Stimulated activated naive CD4-positive, alpha-beta T cell (primary cell): ENCODE results near the gene KLKB1.

Experiments used
- DNase-seq, 6 experiments: peaks; one replicate each; lab custom pipeline; 2025; lab: John Stamatoyannopoulos, UW

The KLKB1 gene

DNA sequence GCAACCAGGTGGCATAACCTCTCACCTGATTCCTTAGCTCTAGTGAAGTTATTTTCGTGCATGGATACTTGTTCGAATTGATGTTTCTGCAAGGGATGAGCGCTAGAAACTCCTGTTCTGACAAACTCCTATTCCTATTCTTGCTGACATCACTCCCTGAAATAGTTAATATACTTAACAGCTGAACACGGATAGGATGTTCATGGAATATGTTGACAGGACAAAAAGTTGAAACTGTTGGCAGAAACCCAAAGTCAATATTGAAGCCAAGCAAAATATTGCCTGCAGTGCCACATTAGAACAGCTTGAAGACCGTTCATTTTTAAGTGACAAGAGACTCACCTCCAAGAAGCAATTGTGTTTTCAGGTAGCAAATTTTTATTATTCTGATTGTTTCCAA lies at the start of gene KLKB1:
Gene KLKB1 (plus strand): TSS at position 287 of the 400 bp plus-strand sequence. CDS start 689 bp downstream, outside the sequence.
- DNase-seq = no peak

DNA sequence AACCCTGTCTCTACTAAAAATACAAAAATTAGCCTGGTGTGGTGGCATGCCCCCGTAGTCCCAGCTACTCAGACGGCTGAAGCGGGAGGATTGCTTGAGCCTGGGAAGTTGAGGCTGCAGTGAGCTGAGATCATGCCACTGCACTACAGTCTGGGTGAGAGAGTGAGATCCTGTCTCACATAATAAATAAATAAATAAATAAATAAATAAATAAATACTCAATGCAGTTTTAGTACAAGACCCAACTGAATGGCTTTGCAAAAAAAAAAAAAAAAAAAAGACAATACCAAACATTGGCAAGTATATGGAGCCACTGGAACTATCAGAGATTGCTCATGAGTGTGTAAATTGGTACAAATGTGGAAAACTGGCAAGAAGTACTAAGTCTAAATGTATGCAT lies 39.2 kb upstream of the KLKB1 start:
- DNase-seq = no peak

DNA sequence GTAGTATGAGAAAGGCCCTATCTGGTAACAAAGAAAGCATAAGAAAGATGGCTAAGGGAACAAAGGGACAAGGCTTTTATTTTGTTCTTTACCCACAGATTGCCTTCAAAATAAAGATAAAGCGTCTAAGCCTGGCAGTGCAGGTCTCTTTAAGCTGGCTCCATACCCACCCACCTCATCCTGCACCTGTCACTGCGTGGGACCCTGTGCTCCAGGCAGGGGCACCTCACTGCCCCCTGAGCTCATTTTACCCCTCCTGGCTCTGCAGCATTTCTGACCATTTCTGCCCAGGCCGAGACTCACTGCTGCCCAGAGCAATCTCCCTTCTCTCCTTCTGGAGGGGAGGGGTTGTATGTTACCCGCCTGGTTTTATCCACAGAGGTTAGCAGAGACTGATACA lies 37.7 kb upstream of the KLKB1 start:
- no peak for DNase-seq

DNA sequence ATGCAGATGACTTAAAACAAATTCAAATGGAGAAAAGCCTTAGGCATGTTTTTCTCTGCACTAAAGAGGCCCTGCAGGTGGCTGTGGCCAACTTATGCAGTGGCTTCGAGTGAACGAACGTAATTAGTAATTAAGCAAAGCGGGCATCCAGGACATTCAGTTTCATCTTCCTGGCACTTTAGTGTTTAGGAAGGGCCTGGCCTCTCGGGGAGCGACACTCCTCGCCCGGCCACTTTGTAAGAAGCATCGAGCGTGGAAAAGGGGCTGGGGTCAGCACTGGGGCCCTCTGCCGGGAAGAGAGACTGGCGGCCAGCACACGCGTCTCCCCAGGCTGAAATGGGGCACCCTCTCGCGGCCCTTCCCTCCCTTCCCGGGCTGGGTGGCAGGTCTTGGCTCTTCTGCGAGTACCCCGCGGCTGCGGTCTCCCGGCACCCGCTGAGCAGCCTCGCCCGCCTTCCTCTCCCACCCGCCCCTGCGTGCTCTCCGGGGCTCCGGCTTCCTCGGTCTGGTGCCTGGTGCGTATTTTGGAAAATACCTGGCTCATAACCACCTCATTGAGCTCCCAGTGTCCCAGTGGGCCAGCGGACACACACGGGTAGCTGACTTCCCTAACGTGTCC lies 36.6 kb upstream of the KLKB1 start:
- DNase-seq = peak; percentile 32 to 77 (median 58)

DNA sequence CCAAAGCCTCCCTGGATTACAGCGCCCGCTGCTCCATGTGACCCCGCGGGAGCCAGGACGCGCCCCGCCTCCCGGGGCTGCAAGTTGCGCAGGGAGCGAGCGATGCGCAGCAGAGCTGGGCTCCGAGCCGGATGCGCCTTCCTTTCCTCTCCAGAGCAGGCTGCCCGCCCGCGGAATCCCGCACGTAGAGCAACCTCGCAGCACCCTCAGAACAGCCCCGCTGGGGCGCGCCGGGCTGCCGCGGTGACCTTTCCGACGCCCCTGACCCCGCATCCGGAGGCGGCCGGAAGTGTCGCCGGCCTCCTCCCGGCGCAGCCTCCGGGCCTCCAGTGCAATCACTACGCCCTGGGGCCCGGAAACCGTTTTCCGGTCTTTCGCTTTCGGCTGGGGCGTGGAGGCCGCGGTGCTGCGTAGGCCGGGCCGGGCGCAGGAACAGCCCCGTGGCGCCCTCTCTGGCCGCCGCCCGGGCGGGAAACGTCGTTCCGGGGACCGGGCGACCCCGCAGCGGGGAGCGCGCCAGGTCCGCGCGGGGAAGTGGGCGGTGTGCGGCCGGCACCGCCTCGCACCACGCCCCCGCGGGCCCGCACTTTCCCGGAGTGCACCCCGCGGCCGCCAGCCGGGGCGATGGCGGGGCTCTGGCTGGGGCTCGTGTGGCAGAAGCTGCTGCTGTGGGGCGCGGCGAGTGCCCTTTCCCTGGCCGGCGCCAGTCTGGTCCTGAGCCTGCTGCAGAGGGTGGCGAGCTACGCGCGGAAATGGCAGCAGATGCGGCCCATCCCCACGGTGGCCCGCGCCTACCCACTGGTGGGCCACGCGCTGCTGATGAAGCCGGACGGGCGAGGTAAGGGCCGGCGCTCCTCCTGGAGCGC lies 35.9 kb upstream of the KLKB1 start, which contains the start of gene CYP4V2:
Gene CYP4V2 (plus strand): TSS at position 368 of the 866 bp plus-strand sequence. CDS start 257 bp downstream, at position 625.
- peak; percentile 73 to 93 (median 81) for DNase-seq

DNA sequence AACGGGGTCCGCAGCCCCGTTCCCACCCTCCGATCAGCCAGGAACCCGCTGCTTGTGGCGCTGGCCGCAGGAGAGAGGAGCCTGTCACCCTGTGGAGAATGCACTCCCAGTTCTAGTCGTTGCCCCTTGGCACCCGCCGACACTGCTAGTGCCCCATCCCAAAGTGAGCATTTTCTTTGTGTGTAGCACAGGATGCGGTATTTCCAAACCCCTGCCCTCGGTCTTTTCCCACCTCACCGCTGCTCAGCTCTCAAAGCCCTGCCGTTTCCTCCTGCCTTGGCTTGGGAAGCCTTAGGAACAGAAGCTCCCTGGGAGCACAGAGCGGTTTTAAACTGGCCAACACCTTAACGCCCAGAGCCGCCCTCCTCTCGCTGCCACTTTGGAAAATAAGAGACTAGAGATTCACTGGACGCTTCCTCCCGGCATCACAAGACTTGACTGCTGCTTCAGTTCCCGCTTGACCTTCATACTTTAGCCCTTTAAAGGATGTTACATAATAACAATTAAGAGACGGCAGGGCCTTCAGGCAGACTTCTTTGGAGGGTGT lies 35.2 kb upstream of the KLKB1 start:
- peak in 3 of 6 experiments; percentile 20 to 79 (median 37) for DNase-seq

DNA sequence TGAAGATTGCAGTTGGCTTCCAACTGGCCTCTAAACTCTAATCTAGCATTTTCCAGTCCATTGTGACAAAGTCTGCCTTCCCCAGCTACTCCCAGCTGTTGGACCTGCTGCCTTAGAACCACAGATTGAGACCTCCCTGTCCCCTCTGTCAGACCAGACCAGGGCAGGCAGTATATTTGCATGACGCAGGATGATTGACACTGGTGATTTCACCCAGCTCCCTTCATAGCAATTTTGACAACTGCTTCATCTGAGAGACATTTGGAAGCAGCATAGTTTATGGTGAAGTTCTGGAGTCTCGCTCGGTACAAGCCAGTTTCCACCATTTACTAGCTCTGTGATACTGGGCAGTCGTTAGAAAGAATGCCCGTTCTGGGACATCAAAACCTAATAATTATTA lies 33.5 kb upstream of the KLKB1 start:
- DNase-seq = no peak

DNA sequence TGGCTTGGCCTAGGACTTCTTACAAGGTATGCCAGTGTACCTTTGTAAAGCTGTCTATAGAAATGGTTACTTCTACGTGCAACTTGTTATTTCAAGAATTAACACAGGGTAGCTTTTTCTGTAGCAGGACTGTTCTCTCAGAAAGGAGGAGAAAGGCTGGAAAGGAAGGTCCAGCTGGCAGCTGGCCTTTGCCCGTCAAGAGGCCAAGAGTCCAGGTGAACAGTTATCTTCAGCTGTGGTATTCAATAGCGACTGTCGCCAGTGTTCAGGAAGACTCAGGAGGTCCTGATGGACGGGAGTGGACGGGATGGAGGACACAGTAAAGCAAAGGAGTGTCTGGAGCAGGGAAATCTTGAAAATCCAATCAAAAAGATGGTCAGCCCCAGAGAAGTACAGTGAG lies 31.2 kb upstream of the KLKB1 start:
- no peak for DNase-seq

DNA sequence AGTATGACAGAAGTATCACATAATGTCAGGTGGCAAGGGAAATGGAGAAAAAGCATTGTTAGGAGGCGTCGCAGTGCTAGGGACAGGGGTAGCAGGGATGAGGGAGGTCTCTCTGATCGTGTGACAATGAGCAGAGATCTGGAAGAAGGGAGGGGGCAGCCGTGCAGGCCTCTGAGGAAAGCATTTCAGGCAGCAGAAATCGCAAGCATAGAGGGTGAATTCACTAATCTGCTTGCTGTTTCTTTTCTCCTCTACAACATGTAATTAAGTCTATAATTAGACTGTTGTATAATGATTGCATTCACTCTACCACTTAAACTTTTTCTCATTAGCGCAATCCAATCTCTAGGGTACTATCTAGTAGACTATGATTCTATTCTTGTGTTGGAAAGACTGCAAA lies 26.8 kb upstream of the KLKB1 start:
- no peak for DNase-seq

DNA sequence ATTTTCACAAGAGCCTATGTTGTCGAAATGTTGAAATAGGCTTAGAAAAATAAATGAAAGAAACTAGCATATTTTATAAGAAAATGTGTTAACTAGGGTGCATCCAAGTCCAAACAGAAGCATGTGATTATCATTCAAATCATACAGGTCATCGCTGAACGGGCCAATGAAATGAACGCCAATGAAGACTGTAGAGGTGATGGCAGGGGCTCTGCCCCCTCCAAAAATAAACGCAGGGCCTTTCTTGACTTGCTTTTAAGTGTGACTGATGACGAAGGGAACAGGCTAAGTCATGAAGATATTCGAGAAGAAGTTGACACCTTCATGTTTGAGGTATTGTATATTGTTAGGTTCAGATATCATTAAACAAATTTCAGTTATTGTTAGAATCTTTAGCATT lies 26.3 kb upstream of the KLKB1 start:
- no peak for DNase-seq

DNA sequence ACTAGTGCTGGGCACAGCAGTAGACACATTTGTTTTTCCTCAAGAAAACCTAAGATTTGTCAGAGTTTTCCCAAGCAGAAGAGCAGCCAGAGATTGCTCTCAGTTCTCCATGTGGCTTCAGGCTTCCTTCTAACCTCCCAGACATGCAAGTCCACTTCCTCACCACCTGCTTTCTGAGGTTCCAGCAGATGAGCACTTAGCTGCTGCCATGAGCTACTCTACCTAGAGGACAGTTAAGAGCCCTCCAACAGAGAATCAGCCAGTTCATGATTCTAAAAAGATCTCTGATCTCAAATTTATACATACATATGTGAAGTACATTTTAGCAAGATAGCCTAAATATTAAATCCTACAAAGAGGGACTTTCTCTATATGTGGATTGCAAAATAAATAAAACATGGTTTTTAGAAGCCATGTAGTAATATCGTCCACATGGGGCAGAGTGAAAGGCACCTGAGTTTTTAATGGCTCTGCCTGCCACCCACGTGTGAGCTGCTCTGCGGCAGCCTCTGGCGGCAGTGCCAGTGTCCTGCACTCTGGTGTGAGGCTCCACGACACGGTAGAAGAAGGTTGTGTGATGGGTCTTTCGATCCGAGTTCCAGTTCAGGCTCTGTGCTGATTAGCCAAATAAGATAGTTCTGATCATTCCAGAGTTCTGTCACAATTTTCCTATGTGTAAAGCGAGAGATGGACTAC lies 25.6 kb upstream of the KLKB1 start:
- peak; percentile 17 to 56 (median 38) for DNase-seq

DNA sequence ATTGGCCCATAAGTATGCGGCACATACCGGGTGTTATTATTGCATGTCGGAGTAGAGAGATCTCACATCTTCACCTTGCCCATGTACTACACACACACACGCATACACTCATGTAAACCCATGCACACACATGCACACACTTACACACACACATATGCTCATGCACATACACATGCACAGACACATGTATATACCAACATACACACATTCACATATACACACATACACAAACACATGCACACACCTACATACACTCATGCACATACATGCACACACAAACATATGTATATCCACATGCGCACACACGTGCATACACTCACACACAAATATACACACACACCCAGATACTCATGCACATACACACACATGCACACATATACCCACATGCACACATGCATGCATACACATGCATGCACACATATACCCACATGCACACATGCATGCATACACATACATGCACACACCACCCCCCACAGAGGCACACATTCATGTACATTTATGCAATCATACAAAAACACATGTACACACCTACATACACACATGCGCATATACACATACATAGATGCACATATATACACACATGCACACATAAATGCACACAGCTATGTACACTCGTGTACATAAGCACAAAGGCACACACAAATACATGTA lies 24.7 kb upstream of the KLKB1 start:
- DNase-seq = no peak

DNA sequence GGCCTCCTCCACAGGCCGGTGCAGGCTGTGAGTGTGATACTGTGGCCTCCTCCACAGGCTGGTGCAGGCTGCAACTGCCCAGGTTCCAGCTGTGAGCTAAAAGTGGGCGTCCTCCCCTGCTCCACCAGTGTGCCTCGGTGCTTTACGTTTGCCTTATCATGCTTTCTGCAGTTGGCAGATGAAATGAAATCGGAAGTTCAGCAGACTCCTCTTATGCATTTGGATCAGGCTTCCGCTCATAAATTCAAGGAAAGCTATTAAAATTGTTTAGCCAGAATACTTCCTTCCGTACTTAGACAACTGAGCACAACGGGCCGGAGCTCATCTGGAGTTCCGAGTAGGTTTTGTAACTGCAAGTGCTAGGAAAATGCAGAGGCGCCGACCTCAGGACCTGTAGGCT lies 23.9 kb upstream of the KLKB1 start:
- peak in 2 of 6 experiments; percentile 20 to 31 for DNase-seq

DNA sequence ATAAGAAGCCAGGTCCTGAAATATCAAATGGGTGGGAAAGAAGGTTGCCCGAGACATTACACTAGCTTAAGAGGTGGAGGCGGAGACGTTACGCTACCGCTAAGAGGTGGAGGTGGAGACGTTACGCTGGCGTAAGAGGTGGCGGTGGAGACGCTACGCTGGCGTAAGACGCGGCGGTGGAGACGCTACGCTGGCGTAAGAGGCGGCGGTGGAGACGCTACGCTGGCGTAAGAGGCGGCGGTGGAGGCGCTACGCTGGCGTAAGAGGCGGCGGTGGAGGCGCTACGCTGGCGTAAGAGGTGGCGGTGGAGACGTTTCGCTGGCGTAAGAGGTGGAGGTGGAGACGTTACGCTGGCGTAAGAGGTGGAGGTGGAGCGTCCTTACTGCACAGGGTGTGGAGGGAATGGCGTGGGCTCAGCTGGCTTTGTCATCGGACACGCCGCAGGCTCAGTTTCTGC lies 23.2 kb upstream of the KLKB1 start:
- DNase-seq = peak in 5 of 6 experiments; percentile 18 to 81 (median 76)

DNA sequence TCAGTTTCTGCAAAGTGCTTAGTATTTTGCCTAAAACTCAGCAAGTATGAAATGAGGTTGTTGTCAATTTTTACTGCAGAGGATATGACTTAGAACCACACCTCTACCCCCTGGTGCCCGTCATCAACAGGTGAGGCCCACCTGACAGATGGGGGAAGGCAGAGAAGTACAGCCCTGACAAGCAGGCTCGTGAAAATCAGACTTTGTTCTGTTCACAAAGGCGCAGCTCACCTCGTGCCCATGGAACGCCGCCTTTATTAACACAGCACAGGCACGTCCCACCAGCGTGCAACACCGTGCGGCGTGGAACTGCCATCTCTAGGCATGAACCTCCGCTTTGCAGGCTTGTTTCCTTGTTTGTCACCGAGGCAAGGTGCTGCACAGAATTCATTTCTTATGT lies 22.6 kb upstream of the KLKB1 start:
- DNase-seq = peak in 1 of 6 experiments; percentile 14

DNA sequence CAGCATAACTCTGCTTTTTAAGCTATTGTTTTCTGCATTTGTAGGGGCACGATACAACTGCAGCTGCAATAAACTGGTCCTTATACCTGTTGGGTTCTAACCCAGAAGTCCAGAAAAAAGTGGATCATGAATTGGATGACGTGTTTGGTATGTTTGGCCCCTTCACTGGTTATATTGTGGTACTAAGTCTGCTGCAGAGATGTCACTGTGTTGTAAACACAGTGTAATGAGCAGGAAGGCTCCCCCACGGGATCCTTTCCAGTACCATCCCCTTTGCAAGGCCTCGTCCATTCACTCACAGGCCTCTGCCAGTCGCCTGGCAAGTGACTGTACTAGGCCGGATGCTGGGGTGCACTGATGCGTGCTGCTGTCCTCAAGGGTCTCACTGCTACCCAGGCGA lies 22.2 kb upstream of the KLKB1 start:
- no peak for DNase-seq

DNA sequence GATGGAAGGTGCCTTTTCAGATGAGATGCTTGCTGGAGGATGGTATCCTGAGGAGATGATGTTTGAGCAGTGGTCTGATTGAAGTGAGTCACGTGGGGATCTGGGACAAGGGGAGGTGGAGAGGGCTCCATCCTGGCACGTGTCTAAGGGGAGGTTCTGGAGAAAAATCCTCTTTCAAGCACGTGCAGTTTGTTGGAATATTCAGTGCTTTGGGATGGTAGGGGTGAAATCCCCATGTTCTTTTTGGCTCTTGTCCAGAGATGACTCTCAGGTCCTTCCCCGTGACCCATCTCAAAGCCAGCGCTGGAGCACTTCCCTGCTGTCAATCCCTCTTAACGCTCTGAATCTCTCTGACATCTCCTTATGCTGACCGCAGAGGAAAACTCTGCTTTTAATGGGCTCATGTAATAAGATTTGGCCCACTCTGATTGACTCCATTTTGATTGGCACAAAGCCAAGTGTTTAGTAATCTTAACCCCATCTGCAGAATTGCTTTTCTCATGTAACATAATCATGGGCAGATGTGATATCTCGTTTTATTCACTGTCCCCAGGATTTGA lies 10.8 kb upstream of the KLKB1 start:
- no peak for DNase-seq

DNA sequence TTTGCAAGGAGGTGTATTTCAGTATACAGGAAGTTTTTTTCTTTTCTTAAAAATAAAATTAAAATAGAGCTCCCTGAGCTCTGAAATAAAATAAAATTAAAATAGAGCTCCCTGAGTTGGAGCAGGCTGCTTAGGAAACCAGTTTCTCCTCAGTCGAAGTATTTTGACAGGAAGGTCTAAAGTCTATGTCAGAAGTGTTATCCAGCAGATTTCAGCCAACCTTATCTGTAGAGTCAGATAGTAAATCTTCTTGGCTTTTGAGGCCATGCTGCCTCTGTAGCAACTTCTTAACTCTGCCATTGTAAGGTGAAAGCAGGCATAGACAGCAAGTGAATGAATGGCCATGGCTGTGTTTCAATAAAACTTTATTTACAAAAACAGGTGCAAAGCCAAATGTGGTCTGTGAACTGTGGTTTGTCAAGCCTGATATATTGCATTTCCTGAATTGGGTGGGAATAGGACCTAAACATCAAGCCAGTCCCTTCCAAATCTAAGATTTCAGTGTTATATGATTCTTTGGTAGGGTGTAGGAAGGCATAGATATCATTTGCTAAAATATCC lies 9.5 kb upstream of the KLKB1 start:
- DNase-seq = no peak

DNA sequence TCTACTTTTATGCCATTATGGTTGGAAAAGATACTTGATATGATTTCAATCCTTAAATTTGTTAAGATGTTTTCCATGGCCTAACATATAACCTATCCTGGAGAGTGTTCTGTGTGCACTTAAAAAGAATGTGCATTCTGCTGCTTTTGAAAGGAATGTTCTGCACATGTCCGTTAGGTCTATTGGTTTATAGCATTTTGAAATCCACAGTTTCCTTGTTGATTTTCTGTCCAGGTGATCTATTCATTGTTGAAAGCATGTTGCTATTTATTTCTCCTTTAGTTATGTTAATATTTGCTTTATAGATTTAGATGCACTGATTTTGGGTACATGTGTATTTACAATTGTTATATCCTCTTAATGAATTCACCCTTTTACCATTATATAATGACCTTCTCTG lies 5.7 kb upstream of the KLKB1 start:
- DNase-seq = no peak

DNA sequence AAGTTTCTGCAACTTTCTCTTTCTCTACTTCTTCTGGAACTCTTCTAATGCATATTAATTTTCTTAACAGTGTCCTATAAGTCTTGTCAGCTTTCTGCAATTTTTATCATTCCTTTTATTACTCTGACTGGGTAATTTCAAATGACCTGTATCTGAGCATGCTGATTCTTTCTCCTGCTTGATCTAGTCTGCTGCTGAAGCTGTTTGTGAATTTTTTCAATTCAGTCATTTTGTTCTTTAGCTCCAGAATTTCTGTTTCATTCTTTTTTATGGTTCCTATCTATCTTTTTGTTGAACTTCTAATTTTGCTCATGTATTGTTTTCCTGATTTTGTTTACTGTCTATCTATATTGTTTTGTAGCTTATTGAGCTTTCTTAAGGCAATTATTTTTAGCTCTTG lies 1.5 kb upstream of the KLKB1 start:
- DNase-seq = no peak
